ENCODE results near the gene DIS3L2. TPM values are rescaled to one million over a fixed set of nuclear protein-coding genes. Genes with fewer than 3 reads are reported as not detected.

Gene DIS3L2
- total RNA-seq, 1 experiment from 2014 or later: 15.8 TPM

GRCh38 chr2:231926761-231927565 lies 34.5 kb upstream of the DIS3L2 start:
- no peaks in the 10 kb centered on the region for H3K27me3 ChIP-seq (ENCODE audit: low read length)
- H3K36me3 ChIP-seq (ENCODE audit: insufficient read depth, low read length): no peaks in the 10 kb centered on the region
- H4K20me1 ChIP-seq (ENCODE audit: insufficient read depth, low read depth, low read length): no peaks in the 10 kb centered on the region
- H3K9ac ChIP-seq (ENCODE audit: low read length): peak overlapping the region; percentile 28; the same call in 1 of the 2 replicates
- no peaks in the 10 kb centered on the region for H3K9me2 ChIP-seq (replicated peaks; ENCODE audit: insufficient read depth, low read length)
- DNase-seq: no peak
- H3K4me2 ChIP-seq (ENCODE audit: low read depth, low read length, poor library complexity, severe bottlenecking): peak overlapping the region; percentile 75
- H3K4me1 ChIP-seq (ENCODE audit: low read length): peaks cover 45% of the 10 kb centered on the region
- no peaks in the 10 kb centered on the region for H3K79me2 ChIP-seq (ENCODE audit: low read length)
- H2AFZ ChIP-seq (ENCODE audit: low read length): 0 out of 2 replicates have a peak overlapping the region, but pooled peaks have one; percentile 52
- peak overlapping the region; percentile 60; the same call in 1 of the 2 replicates for H3K4me3 ChIP-seq (ENCODE audit: low read length)
- H3K9me3 ChIP-seq (ENCODE audit: low read length): no peaks in the 10 kb centered on the region
- H3K27ac ChIP-seq (ENCODE audit: low read length): no peak overlapping the region

- H3K4me3 ChIP-seq (ENCODE audit: low read length): no peak overlapping the region
- H3K9me3 ChIP-seq (ENCODE audit: low read length): no peaks in the 10 kb centered on the region
- no peaks in the 10 kb centered on the region for H4K20me1 ChIP-seq (ENCODE audit: insufficient read depth, low read depth, low read length)
- no peak overlapping the region for H3K9ac ChIP-seq (ENCODE audit: low read length)
- H3K27me3 ChIP-seq (ENCODE audit: low read length): no peaks in the 10 kb centered on the region
- no peaks in the 10 kb centered on the region for H3K9me2 ChIP-seq (replicated peaks; ENCODE audit: insufficient read depth, low read length)
- no peaks in the 10 kb centered on the region for H3K36me3 ChIP-seq (ENCODE audit: insufficient read depth, low read length)
- no peak overlapping the region for H3K4me2 ChIP-seq (ENCODE audit: low read depth, low read length, poor library complexity, severe bottlenecking)
- no peak overlapping the region for H3K27ac ChIP-seq (ENCODE audit: low read length)
- DNase-seq: no peak
- H2AFZ ChIP-seq (ENCODE audit: low read length): no peak overlapping the region
- H3K4me1 ChIP-seq (ENCODE audit: low read length): peaks cover 51% of the 10 kb centered on the region
- no peaks in the 10 kb centered on the region for H3K79me2 ChIP-seq (ENCODE audit: low read length)
Measured at GRCh38 chr2:231927566-231927890, 34.0 kb upstream of the DIS3L2 start.

GRCh38 chr2:231928481-231928880 lies 33.0 kb upstream of the DIS3L2 start:
- H3K4me1 ChIP-seq (ENCODE audit: low read length): peaks cover 60% of the 10 kb centered on the region
- no peak overlapping the region for H3K9ac ChIP-seq (ENCODE audit: low read length)
- H3K4me3 ChIP-seq (ENCODE audit: low read length): no peak overlapping the region
- H2AFZ ChIP-seq (ENCODE audit: low read length): no peak overlapping the region
- no peaks in the 10 kb centered on the region for H3K79me2 ChIP-seq (ENCODE audit: low read length)
- no peaks in the 10 kb centered on the region for H3K36me3 ChIP-seq (ENCODE audit: insufficient read depth, low read length)
- no peaks in the 10 kb centered on the region for H3K27me3 ChIP-seq (ENCODE audit: low read length)
- H4K20me1 ChIP-seq (ENCODE audit: insufficient read depth, low read depth, low read length): no peaks in the 10 kb centered on the region
- DNase-seq: no peak
- H3K27ac ChIP-seq (ENCODE audit: low read length): no peak overlapping the region
- H3K4me2 ChIP-seq (ENCODE audit: low read depth, low read length, poor library complexity, severe bottlenecking): no peak overlapping the region
- H3K9me2 ChIP-seq (replicated peaks; ENCODE audit: insufficient read depth, low read length): no peaks in the 10 kb centered on the region
- H3K9me3 ChIP-seq (ENCODE audit: low read length): no peaks in the 10 kb centered on the region

GRCh38 chr2:231928901-231929725 lies 32.4 kb upstream of the DIS3L2 start:
- Histone ChIP-seq H3K36me3 (ENCODE audit: insufficient read depth, low read length) (no peaks in the 10 kb centered on the region), H3K27ac (ENCODE audit: low read length) (no peak overlapping the region), H4K20me1 (ENCODE audit: insufficient read depth, low read depth, low read length) (no peaks in the 10 kb centered on the region), H3K9me2 (replicated peaks; ENCODE audit: insufficient read depth, low read length) (no peaks in the 10 kb centered on the region), H3K4me3 (ENCODE audit: low read length) (no peak overlapping the region), H3K4me2 (ENCODE audit: low read depth, low read length, poor library complexity, severe bottlenecking) (no peak overlapping the region), H2AFZ (ENCODE audit: low read length) (no peak overlapping the region), H3K9ac (ENCODE audit: low read length) (no peak overlapping the region), H3K4me1 (ENCODE audit: low read length) (peaks cover 67% of the 10 kb centered on the region), H3K79me2 (ENCODE audit: low read length) (no peaks in the 10 kb centered on the region), H3K9me3 (ENCODE audit: low read length) (no peaks in the 10 kb centered on the region), H3K27me3 (ENCODE audit: low read length) (no peaks in the 10 kb centered on the region)
- no peak for DNase-seq

GRCh38 chr2:231929961-231930592 lies 31.4 kb upstream of the DIS3L2 start:
- no peak overlapping the region for H2AFZ ChIP-seq (ENCODE audit: low read length)
- H3K9me2 ChIP-seq (replicated peaks; ENCODE audit: insufficient read depth, low read length): no peaks in the 10 kb centered on the region
- no peak overlapping the region for H3K4me3 ChIP-seq (ENCODE audit: low read length)
- peak overlapping the region; percentile 7 for H3K4me2 ChIP-seq (ENCODE audit: low read depth, low read length, poor library complexity, severe bottlenecking)
- H3K9me3 ChIP-seq (ENCODE audit: low read length): no peaks in the 10 kb centered on the region
- no peaks in the 10 kb centered on the region for H3K36me3 ChIP-seq (ENCODE audit: insufficient read depth, low read length)
- peaks cover 74% of the 10 kb centered on the region for H3K4me1 ChIP-seq (ENCODE audit: low read length)
- H4K20me1 ChIP-seq (ENCODE audit: insufficient read depth, low read depth, low read length): no peaks in the 10 kb centered on the region
- H3K27me3 ChIP-seq (ENCODE audit: low read length): no peaks in the 10 kb centered on the region
- DNase-seq: peak; percentile 86
- H3K9ac ChIP-seq (ENCODE audit: low read length): no peak overlapping the region
- no peaks in the 10 kb centered on the region for H3K79me2 ChIP-seq (ENCODE audit: low read length)
- H3K27ac ChIP-seq (ENCODE audit: low read length): no peak overlapping the region

GRCh38 chr2:231930593-231931281 lies 30.8 kb upstream of the DIS3L2 start:
- no peaks in the 10 kb centered on the region for H3K36me3 ChIP-seq (ENCODE audit: insufficient read depth, low read length)
- peak overlapping the region; percentile 40 for H3K4me2 ChIP-seq (ENCODE audit: low read depth, low read length, poor library complexity, severe bottlenecking)
- H3K9me2 ChIP-seq (replicated peaks; ENCODE audit: insufficient read depth, low read length): no peaks in the 10 kb centered on the region
- peaks cover 73% of the 10 kb centered on the region for H3K4me1 ChIP-seq (ENCODE audit: low read length)
- no peaks in the 10 kb centered on the region for H4K20me1 ChIP-seq (ENCODE audit: insufficient read depth, low read depth, low read length)
- H3K4me3 ChIP-seq (ENCODE audit: low read length): no peak overlapping the region
- no peak overlapping the region for H2AFZ ChIP-seq (ENCODE audit: low read length)
- no peaks in the 10 kb centered on the region for H3K27me3 ChIP-seq (ENCODE audit: low read length)
- H3K9ac ChIP-seq (ENCODE audit: low read length): no peak overlapping the region
- no peaks in the 10 kb centered on the region for H3K9me3 ChIP-seq (ENCODE audit: low read length)
- no peak for DNase-seq
- H3K79me2 ChIP-seq (ENCODE audit: low read length): no peaks in the 10 kb centered on the region
- no peak overlapping the region for H3K27ac ChIP-seq (ENCODE audit: low read length)

- Histone ChIP-seq H3K9me2 (replicated peaks; ENCODE audit: insufficient read depth, low read length) (no peaks in the 10 kb centered on the region), H3K36me3 (ENCODE audit: insufficient read depth, low read length) (no peaks in the 10 kb centered on the region)
- no peak for DNase-seq
Measured at GRCh38 chr2:231931481-231931915, 30.0 kb upstream of the DIS3L2 start.

GRCh38 chr2:231932711-231932970 lies 28.9 kb upstream of the DIS3L2 start:
- Histone ChIP-seq H3K4me2 (ENCODE audit: low read depth, low read length, poor library complexity, severe bottlenecking) (peak overlapping the region; percentile 74), H2AFZ (ENCODE audit: low read length) (no peak overlapping the region; the same call in 1 of the 2 replicates), H3K4me1 (ENCODE audit: low read length) (peaks cover 63% of the 10 kb centered on the region), H3K27me3 (ENCODE audit: low read length) (no peaks in the 10 kb centered on the region), H3K27ac (ENCODE audit: low read length) (peak overlapping the region; percentile 80), H3K9me2 (replicated peaks; ENCODE audit: insufficient read depth, low read length) (no peaks in the 10 kb centered on the region), H3K79me2 (ENCODE audit: low read length) (no peaks in the 10 kb centered on the region), H3K36me3 (ENCODE audit: insufficient read depth, low read length) (no peaks in the 10 kb centered on the region), H3K4me3 (ENCODE audit: low read length) (peak overlapping the region; percentile 58), H3K9ac (ENCODE audit: low read length) (peak overlapping the region; percentile 57), H4K20me1 (ENCODE audit: insufficient read depth, low read depth, low read length) (no peaks in the 10 kb centered on the region), H3K9me3 (ENCODE audit: low read length) (no peaks in the 10 kb centered on the region)
- DNase-seq: no peak

More at GRCh38 chr2:231931481-231931915, 30.0 kb upstream of the DIS3L2 start:
- Histone ChIP-seq H3K4me3 (ENCODE audit: low read length) (no peak overlapping the region), H3K9me3 (ENCODE audit: low read length) (no peaks in the 10 kb centered on the region), H3K9ac (ENCODE audit: low read length) (no peak overlapping the region), H2AFZ (ENCODE audit: low read length) (no peak overlapping the region), H4K20me1 (ENCODE audit: insufficient read depth, low read depth, low read length) (no peaks in the 10 kb centered on the region), H3K27ac (ENCODE audit: low read length) (no peak overlapping the region), H3K4me2 (ENCODE audit: low read depth, low read length, poor library complexity, severe bottlenecking) (peak overlapping the region; percentile 40), H3K27me3 (ENCODE audit: low read length) (no peaks in the 10 kb centered on the region), H3K79me2 (ENCODE audit: low read length) (no peaks in the 10 kb centered on the region), H3K4me1 (ENCODE audit: low read length) (peaks cover 66% of the 10 kb centered on the region)

All from Karpas-422 (cell line).